ENCODE data around the gene C16orf89.

DNA sequence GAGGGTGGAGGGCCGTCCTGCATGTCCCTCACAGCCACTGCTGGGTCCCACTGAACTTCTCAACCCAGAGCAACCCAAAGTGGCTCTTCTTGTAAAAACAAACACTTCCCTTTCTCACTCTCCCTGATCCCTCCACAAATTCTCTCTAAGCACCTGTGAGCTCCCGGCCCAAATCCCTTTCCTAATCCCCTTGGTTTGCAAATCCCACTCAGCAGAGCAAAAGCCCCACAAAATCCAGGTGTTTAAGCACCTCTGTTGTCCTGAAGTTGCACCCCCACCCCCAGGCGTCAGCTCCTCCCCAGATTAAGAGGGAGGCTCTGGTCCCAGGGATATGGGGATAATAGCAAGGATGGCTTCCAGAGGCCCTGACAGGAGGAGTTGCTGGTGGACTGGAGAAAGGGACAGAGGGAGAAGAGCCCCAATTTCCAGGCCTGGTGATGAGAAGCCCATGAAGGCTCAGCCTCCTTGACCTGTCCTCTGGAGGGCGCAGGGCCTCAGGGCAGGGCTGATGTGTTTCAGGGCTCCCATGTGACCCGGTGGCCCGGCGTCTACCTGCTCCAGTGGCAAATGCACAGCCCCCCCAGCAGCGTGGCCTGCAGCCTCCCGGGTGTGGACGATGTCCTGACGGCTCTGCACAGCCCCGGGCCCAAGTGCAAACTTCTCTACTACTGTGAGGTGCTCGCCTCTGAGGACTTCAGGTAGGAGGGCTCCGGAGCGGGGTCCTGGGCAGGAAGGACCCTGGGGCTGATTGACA is 55.0 kb downstream of the C16orf89 start:
- TF ChIP-seq, protein P1, sequence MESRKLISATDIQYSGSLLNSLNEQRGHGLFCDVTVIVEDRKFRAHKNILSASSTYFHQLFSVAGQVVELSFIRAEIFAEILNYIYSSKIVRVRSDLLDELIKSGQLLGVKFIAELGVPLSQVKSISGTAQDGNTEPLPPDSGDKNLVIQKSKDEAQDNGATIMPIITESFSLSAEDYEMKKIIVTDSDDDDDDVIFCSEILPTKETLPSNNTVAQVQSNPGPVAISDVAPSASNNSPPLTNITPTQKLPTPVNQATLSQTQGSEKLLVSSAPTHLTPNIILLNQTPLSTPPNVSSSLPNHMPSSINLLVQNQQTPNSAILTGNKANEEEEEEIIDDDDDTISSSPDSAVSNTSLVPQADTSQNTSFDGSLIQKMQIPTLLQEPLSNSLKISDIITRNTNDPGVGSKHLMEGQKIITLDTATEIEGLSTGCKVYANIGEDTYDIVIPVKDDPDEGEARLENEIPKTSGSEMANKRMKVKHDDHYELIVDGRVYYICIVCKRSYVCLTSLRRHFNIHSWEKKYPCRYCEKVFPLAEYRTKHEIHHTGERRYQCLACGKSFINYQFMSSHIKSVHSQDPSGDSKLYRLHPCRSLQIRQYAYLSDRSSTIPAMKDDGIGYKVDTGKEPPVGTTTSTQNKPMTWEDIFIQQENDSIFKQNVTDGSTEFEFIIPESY (IDR thresholded peaks at IDR 0.05; ENCODE audit: extremely low read depth, insufficient replicate concordance, low read length) = no peak
- no peak for TF ChIP-seq EZH2 (IDR thresholded peaks at IDR 0.05)
- no peak for TF ChIP-seq CEBPB (IDR thresholded peaks at IDR 0.05; ENCODE audit: low read depth)
- TF ChIP-seq, protein P2, sequence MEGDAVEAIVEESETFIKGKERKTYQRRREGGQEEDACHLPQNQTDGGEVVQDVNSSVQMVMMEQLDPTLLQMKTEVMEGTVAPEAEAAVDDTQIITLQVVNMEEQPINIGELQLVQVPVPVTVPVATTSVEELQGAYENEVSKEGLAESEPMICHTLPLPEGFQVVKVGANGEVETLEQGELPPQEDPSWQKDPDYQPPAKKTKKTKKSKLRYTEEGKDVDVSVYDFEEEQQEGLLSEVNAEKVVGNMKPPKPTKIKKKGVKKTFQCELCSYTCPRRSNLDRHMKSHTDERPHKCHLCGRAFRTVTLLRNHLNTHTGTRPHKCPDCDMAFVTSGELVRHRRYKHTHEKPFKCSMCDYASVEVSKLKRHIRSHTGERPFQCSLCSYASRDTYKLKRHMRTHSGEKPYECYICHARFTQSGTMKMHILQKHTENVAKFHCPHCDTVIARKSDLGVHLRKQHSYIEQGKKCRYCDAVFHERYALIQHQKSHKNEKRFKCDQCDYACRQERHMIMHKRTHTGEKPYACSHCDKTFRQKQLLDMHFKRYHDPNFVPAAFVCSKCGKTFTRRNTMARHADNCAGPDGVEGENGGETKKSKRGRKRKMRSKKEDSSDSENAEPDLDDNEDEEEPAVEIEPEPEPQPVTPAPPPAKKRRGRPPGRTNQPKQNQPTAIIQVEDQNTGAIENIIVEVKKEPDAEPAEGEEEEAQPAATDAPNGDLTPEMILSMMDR (IDR thresholded peaks at IDR 0.05 in 2 of 3, conservative IDR thresholded peaks at IDR 0.05 in 1 of 3; ENCODE audit: borderline replicate concordance in 1 of 3, insufficient read depth in 1 of 3, low read depth in 2 of 3, low read length in 2 of 3) = no peak
- no peak for TF ChIP-seq RAD21 (IDR thresholded peaks at IDR 0.05; ENCODE audit: low read depth)
- TF ChIP-seq, protein P3, sequence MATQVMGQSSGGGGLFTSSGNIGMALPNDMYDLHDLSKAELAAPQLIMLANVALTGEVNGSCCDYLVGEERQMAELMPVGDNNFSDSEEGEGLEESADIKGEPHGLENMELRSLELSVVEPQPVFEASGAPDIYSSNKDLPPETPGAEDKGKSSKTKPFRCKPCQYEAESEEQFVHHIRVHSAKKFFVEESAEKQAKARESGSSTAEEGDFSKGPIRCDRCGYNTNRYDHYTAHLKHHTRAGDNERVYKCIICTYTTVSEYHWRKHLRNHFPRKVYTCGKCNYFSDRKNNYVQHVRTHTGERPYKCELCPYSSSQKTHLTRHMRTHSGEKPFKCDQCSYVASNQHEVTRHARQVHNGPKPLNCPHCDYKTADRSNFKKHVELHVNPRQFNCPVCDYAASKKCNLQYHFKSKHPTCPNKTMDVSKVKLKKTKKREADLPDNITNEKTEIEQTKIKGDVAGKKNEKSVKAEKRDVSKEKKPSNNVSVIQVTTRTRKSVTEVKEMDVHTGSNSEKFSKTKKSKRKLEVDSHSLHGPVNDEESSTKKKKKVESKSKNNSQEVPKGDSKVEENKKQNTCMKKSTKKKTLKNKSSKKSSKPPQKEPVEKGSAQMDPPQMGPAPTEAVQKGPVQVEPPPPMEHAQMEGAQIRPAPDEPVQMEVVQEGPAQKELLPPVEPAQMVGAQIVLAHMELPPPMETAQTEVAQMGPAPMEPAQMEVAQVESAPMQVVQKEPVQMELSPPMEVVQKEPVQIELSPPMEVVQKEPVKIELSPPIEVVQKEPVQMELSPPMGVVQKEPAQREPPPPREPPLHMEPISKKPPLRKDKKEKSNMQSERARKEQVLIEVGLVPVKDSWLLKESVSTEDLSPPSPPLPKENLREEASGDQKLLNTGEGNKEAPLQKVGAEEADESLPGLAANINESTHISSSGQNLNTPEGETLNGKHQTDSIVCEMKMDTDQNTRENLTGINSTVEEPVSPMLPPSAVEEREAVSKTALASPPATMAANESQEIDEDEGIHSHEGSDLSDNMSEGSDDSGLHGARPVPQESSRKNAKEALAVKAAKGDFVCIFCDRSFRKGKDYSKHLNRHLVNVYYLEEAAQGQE (IDR thresholded peaks at IDR 0.05; ENCODE audit: low read depth) = no peak
- no peak for TF ChIP-seq POLR2A (IDR thresholded peaks at IDR 0.05; ENCODE audit: borderline replicate concordance, extremely low read depth, insufficient read depth, insufficient read length)
- TF ChIP-seq POLR2AphosphoS5 (IDR thresholded peaks at IDR 0.05; ENCODE audit: low read depth, low read length) = no peak
- TF ChIP-seq SIN3A (IDR thresholded peaks at IDR 0.05; ENCODE audit: low read depth) = no peak
- TF ChIP-seq, protein P4, sequence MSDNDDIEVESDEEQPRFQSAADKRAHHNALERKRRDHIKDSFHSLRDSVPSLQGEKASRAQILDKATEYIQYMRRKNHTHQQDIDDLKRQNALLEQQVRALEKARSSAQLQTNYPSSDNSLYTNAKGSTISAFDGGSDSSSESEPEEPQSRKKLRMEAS (IDR thresholded peaks at IDR 0.05) = no peak
- TF ChIP-seq EZH2phosphoT487 (IDR thresholded peaks at IDR 0.05; ENCODE audit: borderline replicate concordance) = no peak
